Peyer's patch (tissue), 4 donors: ENCODE measurements around the gene GOT1. TPM values are rescaled to one million over a fixed set of nuclear protein-coding genes. Genes with fewer than 3 reads are reported as not detected.

Experiments used
- DNase-seq, 3 donors: peaks; one replicate each; pipeline ENCODE4 v3.0.0-alpha.2; 2017 to 2019
- H3K27ac ChIP-seq, 4 donors: fragments of 200-600 bp; sonication (generic); one replicate each; pipeline ENCODE4 v1.5.1; 2016 to 2019
- H3K27me3 ChIP-seq, 2 donors: fragments of 200-600 bp; sonication (generic); one replicate each; pipeline ENCODE4 v1.5.1; 2019
- H3K36me3 ChIP-seq, 3 donors: fragments of 200-600 bp; sonication (generic); one replicate each; pipeline ENCODE4 v1.5.1; 2016 to 2019
- H3K4me1 ChIP-seq, 4 donors: fragments of 200-600 bp; sonication (generic); one replicate each; pipeline ENCODE4 v1.5.1; 2016 to 2019
- H3K4me3 ChIP-seq, 4 donors: fragments of 200-600 bp; sonication (generic); 1 replicate in 3 of 4; 2 replicates in 1 of 4; pipeline ENCODE4 v1.5.1; 2016 to 2019; ENCODE audit warnings: mild to moderate bottlenecking in 1 of 4
- H3K9me3 ChIP-seq, 4 donors: fragments of 200-600 bp; sonication (generic); one replicate each; pipeline ENCODE4 v1.5.1; 2016 to 2019; ENCODE audit warnings: mild to moderate bottlenecking in 1 of 4
- CTCF ChIP-seq, 6 experiments: fragments of 450-650 bp in 4 of 6; fragments of 200-600 bp in 2 of 6; sonication (generic) in 1 of 6; IDR thresholded peaks; one replicate each; pipeline ENCODE4 v1.5.1; 2017 to 2019; ENCODE audit warnings: antibody characterized with exemption in 6 of 6, mild to moderate bottlenecking in 3 of 6, moderate library complexity in 1 of 6
- POLR2A ChIP-seq, 2 donors: fragments of 450-650 bp; IDR thresholded peaks; one replicate each; pipeline ENCODE4 v1.5.1; 2017; ENCODE audit warnings: antibody characterized with exemption in 2 of 2, mild to moderate bottlenecking in 2 of 2, moderate library complexity in 2 of 2
- total RNA-seq, 4 donors: library from RNA; depleted of rRNA; stranded (reverse); fragments of >200 nt; gene quantifications; one replicate each; pipeline ENCODE4 v1.1.0, GENCODE V29; 2016

GOT1 gene
- total RNA-seq, 4 donors from 2014 or later: 78.4 to 141 (median 110) TPM

DNA sequence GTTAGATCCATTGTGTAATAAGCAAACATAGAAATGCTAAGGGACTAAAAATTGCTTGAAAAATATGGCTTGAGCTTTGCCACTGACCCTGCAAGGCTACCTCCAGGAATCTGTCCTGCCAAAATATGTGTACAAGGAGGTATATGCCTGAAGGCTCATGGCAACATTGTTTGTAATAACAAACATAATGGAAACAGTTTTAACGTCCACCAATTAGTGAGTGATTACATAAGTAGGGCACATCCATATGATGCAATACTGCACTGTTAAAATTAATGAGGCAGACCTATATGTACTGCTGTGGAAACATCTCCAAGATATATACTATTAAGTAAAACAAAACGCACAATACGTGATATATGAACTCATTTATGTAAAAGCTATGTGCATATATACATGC is 13.1 kb upstream of the GOT1 start:
- no peaks in the 10 kb centered on the region for H3K9me3 ChIP-seq
- TF ChIP-seq CTCF (IDR thresholded peaks at IDR 0.05) (no peak), POLR2A (IDR thresholded peaks at IDR 0.05) (no peak)
- H3K27ac ChIP-seq: peak overlapping the region in 1 of 4 donors; percentile 59

DNA sequence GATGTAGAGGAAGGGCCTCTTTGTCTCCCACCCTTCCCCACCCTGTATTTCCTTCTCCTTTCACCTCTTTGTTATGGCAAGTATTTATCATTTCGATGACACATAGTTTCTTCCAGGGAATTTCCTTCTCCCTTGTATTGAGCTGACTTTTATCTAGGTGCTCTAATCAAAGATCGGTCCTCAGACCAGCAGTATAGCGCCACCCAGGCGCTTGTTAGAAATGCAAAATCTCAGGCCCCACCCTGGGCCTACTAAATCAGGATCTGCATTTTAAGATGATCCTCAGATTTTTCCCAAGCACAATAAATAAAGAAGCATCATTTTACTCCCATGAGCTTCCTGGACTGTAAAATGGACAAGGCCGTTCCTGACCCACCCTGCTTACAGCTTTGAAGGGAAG is 12.0 kb upstream of the GOT1 start:
- Histone ChIP-seq H3K36me3 (no peaks in the 10 kb centered on the region), H3K9me3 (no peaks in the 10 kb centered on the region), H3K27me3 (no peaks in the 10 kb centered on the region), H3K4me3 (no peak overlapping the region), H3K27ac (no peak overlapping the region), H3K4me1 (peaks cover 0 to 6% (median 0%) of the 10 kb centered on the region in 4 donors)
- TF ChIP-seq POLR2A (IDR thresholded peaks at IDR 0.05) (no peak), CTCF (IDR thresholded peaks at IDR 0.05) (no peak)
- DNase-seq: no peak

More for the DNA sequence above, 13.1 kb upstream of the GOT1 start:
- DNase-seq: no peak
- Histone ChIP-seq H3K4me1 (peaks cover 0 to 6% (median 0%) of the 10 kb centered on the region in 4 donors), H3K36me3 (no peaks in the 10 kb centered on the region), H3K27me3 (no peaks in the 10 kb centered on the region), H3K4me3 (no peak overlapping the region)

- H3K9me3 ChIP-seq: no peaks in the 10 kb centered on the region
- H3K27me3 ChIP-seq: no peaks in the 10 kb centered on the region
- H3K4me3 ChIP-seq: no peak overlapping the region
- H3K27ac ChIP-seq: no peak overlapping the region
- DNase-seq: no peak
- H3K36me3 ChIP-seq: no peaks in the 10 kb centered on the region
- H3K4me1 ChIP-seq: no peaks in the 10 kb centered on the region
- TF ChIP-seq CTCF (IDR thresholded peaks at IDR 0.05) (no peak), POLR2A (IDR thresholded peaks at IDR 0.05) (no peak)
Observed at GRCh38 chr10:99438890-99439289, 8.5 kb upstream of the GOT1 start.

GRCh38 chr10:99435986-99436638 is 5.7 kb upstream of the GOT1 start:
- no peak overlapping the region for H3K4me3 ChIP-seq
- H3K9me3 ChIP-seq: no peaks in the 10 kb centered on the region
- no peaks in the 10 kb centered on the region for H3K27me3 ChIP-seq
- no peaks in the 10 kb centered on the region for H3K36me3 ChIP-seq
- no peak for TF ChIP-seq POLR2A (IDR thresholded peaks at IDR 0.05)
- peak in 5 of 6 experiments; percentile 44 to 72 (median 68) for TF ChIP-seq CTCF (IDR thresholded peaks at IDR 0.05)
- H3K27ac ChIP-seq: peak overlapping the region in 2 of 4 donors; percentile 9 to 58
- no peak for DNase-seq
- no peaks in the 10 kb centered on the region for H3K4me1 ChIP-seq

GRCh38 chr10:99433378-99434020 is 3.1 kb upstream of the GOT1 start:
- no peaks in the 10 kb centered on the region for H3K27me3 ChIP-seq
- TF ChIP-seq POLR2A (IDR thresholded peaks at IDR 0.05) (no peak), CTCF (IDR thresholded peaks at IDR 0.05) (peak in 3 of 6 experiments; percentile 35 to 47 (median 44))
- H3K27ac ChIP-seq: peak overlapping the region in 1 of 4 donors; percentile 29
- H3K4me3 ChIP-seq: no peak overlapping the region
- H3K9me3 ChIP-seq: no peaks in the 10 kb centered on the region
- H3K4me1 ChIP-seq: peaks cover 0 to 12% (median 6%) of the 10 kb centered on the region in 4 donors
- H3K36me3 ChIP-seq: no peaks in the 10 kb centered on the region
- DNase-seq: no peak
